ENCODE data around the gene GABRE.

- TF ChIP-seq CTCF (conservative IDR thresholded peaks at IDR 0.05; ENCODE audit: low read depth, low read length) (no peak), EZH2 (IDR thresholded peaks at IDR 0.05; ENCODE audit: borderline replicate concordance, low read depth, low read length, poor library complexity, severe bottlenecking) (no peak)
Observed at GRCh38 chrX:151977009-151977408, 2.5 kb upstream of the GABRE start.

Measured in A673 (cell line).